ENCODE data around the gene ZBTB20. TPM values are rescaled to one million over a fixed set of nuclear protein-coding genes. Genes with fewer than 3 reads are reported as not detected.

The ZBTB20 gene
- total and polyA plus RNA-seq, 4 donors, result 0.88 to 83.2 (median 20.4) TPM

GRCh38 chr3:114350690-114351089, 796.4 kb downstream of the ZBTB20 start:
- Histone ChIP-seq H3K9ac (ENCODE audit: low read depth in 1 of 2, low read length in 2 of 2) (no peak overlapping the region), H3K27ac (ENCODE audit: low read depth in 1 of 2, low read length in 2 of 2) (no peak overlapping the region), H3K9me3 (ENCODE audit: control insufficient read depth in 4 of 4, low read length in 3 of 4) (peaks cover 0 to 4% (median 0%) of the 10 kb centered on the region in 4 donors), H3K4me3 (ENCODE audit: low read depth in 1 of 3, low read length in 3 of 3) (no peak overlapping the region), H3K27me3 (ENCODE audit: control insufficient read depth in 4 of 4, insufficient read depth in 4 of 4, low read length in 3 of 4) (no peaks in the 10 kb centered on the region), H3K36me3 (ENCODE audit: control insufficient read depth in 4 of 4, insufficient read depth in 3 of 4, low read depth in 1 of 4, low read length in 3 of 4) (peaks cover 7 to 32% (median 26%) of the 10 kb centered on the region in 4 donors), H3K4me1 (ENCODE audit: control insufficient read depth in 4 of 4, insufficient read depth in 4 of 4, low read length in 3 of 4) (no peaks in the 10 kb centered on the region)
- TF ChIP-seq GABPA (IDR thresholded peaks at IDR 0.05 in 1 of 2, conservative IDR thresholded peaks at IDR 0.05 in 1 of 2) (no peak), REST (IDR thresholded peaks at IDR 0.05) (no peak), HNF4G (IDR thresholded peaks at IDR 0.05) (no peak), JUND (IDR thresholded peaks at IDR 0.05) (no peak)
- 98% methylated on average over 24 of the region's 24 CpGs for WGBS
- DNase-seq (ENCODE audit: low spot score), result no peak

GRCh38 chr3:114350271-114350670, 796.8 kb downstream of the ZBTB20 start:
- Histone ChIP-seq H3K4me3 (ENCODE audit: low read depth in 1 of 3, low read length in 3 of 3) (no peak overlapping the region), H3K9me3 (ENCODE audit: control insufficient read depth in 4 of 4, low read length in 3 of 4) (peaks cover 0 to 4% (median 0%) of the 10 kb centered on the region in 4 donors), H3K27me3 (ENCODE audit: control insufficient read depth in 4 of 4, insufficient read depth in 4 of 4, low read length in 3 of 4) (no peaks in the 10 kb centered on the region), H3K4me1 (ENCODE audit: control insufficient read depth in 4 of 4, insufficient read depth in 4 of 4, low read length in 3 of 4) (no peaks in the 10 kb centered on the region), H3K27ac (ENCODE audit: low read depth in 1 of 2, low read length in 2 of 2) (no peak overlapping the region), H3K36me3 (ENCODE audit: control insufficient read depth in 4 of 4, insufficient read depth in 3 of 4, low read depth in 1 of 4, low read length in 3 of 4) (peaks cover 7 to 36% (median 26%) of the 10 kb centered on the region in 4 donors), H3K9ac (ENCODE audit: low read depth in 1 of 2, low read length in 2 of 2) (no peak overlapping the region)
- WGBS, result 96% methylated on average over 12 of the region's 12 CpGs
- TF ChIP-seq, protein P1, sequence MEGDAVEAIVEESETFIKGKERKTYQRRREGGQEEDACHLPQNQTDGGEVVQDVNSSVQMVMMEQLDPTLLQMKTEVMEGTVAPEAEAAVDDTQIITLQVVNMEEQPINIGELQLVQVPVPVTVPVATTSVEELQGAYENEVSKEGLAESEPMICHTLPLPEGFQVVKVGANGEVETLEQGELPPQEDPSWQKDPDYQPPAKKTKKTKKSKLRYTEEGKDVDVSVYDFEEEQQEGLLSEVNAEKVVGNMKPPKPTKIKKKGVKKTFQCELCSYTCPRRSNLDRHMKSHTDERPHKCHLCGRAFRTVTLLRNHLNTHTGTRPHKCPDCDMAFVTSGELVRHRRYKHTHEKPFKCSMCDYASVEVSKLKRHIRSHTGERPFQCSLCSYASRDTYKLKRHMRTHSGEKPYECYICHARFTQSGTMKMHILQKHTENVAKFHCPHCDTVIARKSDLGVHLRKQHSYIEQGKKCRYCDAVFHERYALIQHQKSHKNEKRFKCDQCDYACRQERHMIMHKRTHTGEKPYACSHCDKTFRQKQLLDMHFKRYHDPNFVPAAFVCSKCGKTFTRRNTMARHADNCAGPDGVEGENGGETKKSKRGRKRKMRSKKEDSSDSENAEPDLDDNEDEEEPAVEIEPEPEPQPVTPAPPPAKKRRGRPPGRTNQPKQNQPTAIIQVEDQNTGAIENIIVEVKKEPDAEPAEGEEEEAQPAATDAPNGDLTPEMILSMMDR (IDR thresholded peaks at IDR 0.05; ENCODE audit: low read depth, low read length, missing input control), result no peak
- no peak for TF ChIP-seq RAD21 (IDR thresholded peaks at IDR 0.05)
- no peak for TF ChIP-seq HNF4A (conservative IDR thresholded peaks at IDR 0.05)
- TF ChIP-seq RXRA (IDR thresholded peaks at IDR 0.05), result no peak
- no peak for TF ChIP-seq MAX (IDR thresholded peaks at IDR 0.05)
- no peak for TF ChIP-seq NR2F2 (IDR thresholded peaks at IDR 0.05)
- TF ChIP-seq GABPA (IDR thresholded peaks at IDR 0.05 in 1 of 2, conservative IDR thresholded peaks at IDR 0.05 in 1 of 2), result no peak
- TF ChIP-seq EGR1 (IDR thresholded peaks at IDR 0.05; ENCODE audit: low read depth in 2 of 2), result no peak
- no peak for TF ChIP-seq TAF1 (conservative IDR thresholded peaks at IDR 0.05)
- TF ChIP-seq YY1 (IDR thresholded peaks at IDR 0.05), result no peak
- no peak for TF ChIP-seq REST (IDR thresholded peaks at IDR 0.05)
- no peak for DNase-seq (ENCODE audit: low spot score)

Measured in liver (tissue), 9 donors.